NCI-H345 treated with DMSO at 0.1 percent for 48 hours (cell line): ENCODE results near the gene OR52I2.

Experiments used
- DNase-seq: peaks from one replicate; lab custom pipeline; 2025; ENCODE audit not compliant: unreplicated experiment; lab: John Stamatoyannopoulos, UW

The OR52I2 gene

GRCh38 chr11:4581443-4581842 is at the start of gene OR52I2:
Gene OR52I2, plus strand, starts transcription at chr11:4581743.
- DNase-seq = no peak

- no peak for DNase-seq
Measured at GRCh38 chr11:4539603-4540219, 41.8 kb upstream of the OR52I2 start.

- DNase-seq = no peak
Measured at GRCh38 chr11:4541071-4541470, 40.5 kb upstream of the OR52I2 start.

- DNase-seq = no peak
Measured at GRCh38 chr11:4543561-4543960, 38.0 kb upstream of the OR52I2 start.

GRCh38 chr11:4544891-4545290 is 36.7 kb upstream of the OR52I2 start, which contains the start of gene OR52M1:
Gene OR52M1, plus strand, starts transcription at chr11:4545191. Its CDS starts 0 bp downstream, at chr11:4545191.
- no peak for DNase-seq

- no peak for DNase-seq
Measured at GRCh38 chr11:4546878-4547277, 34.7 kb upstream of the OR52I2 start.

- no peak for DNase-seq
Measured at GRCh38 chr11:4547416-4547815, 34.1 kb upstream of the OR52I2 start.

- DNase-seq = no peak
Measured at GRCh38 chr11:4551346-4551979, 30.1 kb upstream of the OR52I2 start.

- no peak for DNase-seq
Measured at GRCh38 chr11:4559527-4560440, 21.8 kb upstream of the OR52I2 start.

GRCh38 chr11:4560467-4560866 is 21.1 kb upstream of the OR52I2 start:
- DNase-seq = no peak

- no peak for DNase-seq
Measured at GRCh38 chr11:4565371-4565770, 16.2 kb upstream of the OR52I2 start.

- DNase-seq = no peak
Measured at GRCh38 chr11:4569075-4569474, 12.5 kb upstream of the OR52I2 start.

GRCh38 chr11:4576880-4577279 is 4.7 kb upstream of the OR52I2 start:
- no peak for DNase-seq

- DNase-seq = peak; percentile 4
Measured at GRCh38 chr11:4577761-4578160, 3.8 kb upstream of the OR52I2 start.

- DNase-seq = no peak
Measured at GRCh38 chr11:4578624-4579023, 2.9 kb upstream of the OR52I2 start.

GRCh38 chr11:4580124-4580523 is 1.4 kb upstream of the OR52I2 start:
- no peak for DNase-seq

GRCh38 chr11:4589017-4589416 is 7.5 kb downstream of the OR52I2 start:
- no peak for DNase-seq

GRCh38 chr11:4593739-4594138 is 12.2 kb downstream of the OR52I2 start, which contains the start of gene OR52I1:
Gene OR52I1, plus strand, starts transcription at chr11:4594039. Its CDS starts 0 bp downstream, at chr11:4594039.
- DNase-seq = no peak

- no peak for DNase-seq
Measured at GRCh38 chr11:4605057-4605456, 23.5 kb downstream of the OR52I2 start.

GRCh38 chr11:4606231-4607015 is 24.9 kb downstream of the OR52I2 start:
- peak; percentile 40 for DNase-seq

GRCh38 chr11:4607096-4607495 is 25.6 kb downstream of the OR52I2 start:
- DNase-seq = no peak
